HG03108 (cell line): ENCODE data around the gene SPATA20.

Experiments used
- ATAC-seq: cut with Tn5 transposase; IDR thresholded peaks from one replicate; pipeline ENCODE4 v1.9.1; 2021; ENCODE audit warnings: moderate library complexity; ENCODE audit not compliant: unreplicated experiment

SPATA20 gene

GRCh38 chr17:50547035-50547735 lies at the start of gene SPATA20:
SPATA20 (plus strand) TSS chr17:50547174; CDS start chr17:50547209, 35 bp downstream.
- peak; percentile 75 for ATAC-seq

DNA sequence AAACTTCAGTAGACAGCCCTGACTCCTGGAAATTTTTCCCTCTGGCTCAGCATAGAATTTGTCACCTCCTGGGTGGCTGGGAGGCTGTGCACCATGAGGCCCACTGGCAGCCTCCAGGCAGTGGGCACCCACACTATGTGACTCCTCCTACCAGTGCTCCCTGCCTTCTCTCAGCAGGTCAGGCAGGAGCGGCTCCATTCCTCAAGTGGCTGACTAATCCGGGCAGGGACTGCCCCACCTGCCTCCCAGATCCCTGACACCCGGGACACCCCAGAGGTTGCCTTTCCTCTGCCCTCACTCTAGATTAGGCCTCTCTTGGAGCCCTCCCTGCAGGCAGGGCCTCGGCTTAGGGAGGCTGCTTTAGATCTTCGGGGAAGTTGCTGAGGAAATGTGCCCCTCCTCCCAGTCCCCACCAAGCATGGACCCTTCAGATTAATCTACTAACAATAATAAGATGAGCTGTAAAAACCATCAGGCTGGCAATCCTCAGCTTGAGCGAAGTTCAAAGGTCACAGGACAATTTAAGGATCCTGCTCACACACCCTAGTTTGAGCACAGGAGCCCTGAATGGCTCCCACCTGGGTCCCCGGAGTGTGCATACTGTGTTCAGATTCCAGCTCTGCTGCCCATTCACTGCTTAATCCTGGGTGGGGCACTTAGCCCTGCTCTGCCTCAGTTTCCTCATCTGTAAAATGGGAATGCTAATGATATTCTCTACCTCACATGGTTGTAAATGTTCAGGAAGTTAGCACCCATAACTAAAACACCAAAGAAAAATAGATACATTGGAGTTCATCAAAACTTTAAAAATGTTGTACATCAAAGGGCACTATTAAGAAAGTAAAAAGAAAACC lies 48.7 kb upstream of the SPATA20 start:
- no peak for ATAC-seq

GRCh38 chr17:50499270-50499669 lies 47.7 kb upstream of the SPATA20 start:
- no peak for ATAC-seq

DNA sequence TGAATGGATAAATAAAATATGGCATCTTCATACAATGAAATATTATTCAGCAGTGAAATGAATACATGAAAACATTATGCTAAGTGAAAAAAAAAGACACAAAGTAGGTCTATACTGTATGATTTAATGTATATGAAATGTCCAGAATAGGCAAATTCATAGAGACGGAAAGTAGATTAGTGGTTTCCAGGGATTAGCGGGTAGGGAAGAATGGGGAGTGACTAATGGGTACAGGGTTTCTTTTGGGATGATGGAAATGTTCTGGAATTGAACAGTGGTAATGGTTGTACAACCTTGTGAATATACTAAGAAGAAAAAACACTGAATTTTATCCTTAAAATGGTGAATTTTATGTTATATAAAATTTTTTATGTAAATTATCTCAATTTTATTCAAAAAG lies 47.3 kb upstream of the SPATA20 start:
- no peak for ATAC-seq

GRCh38 chr17:50501054-50501453 lies 45.9 kb upstream of the SPATA20 start:
- ATAC-seq, result no peak

DNA sequence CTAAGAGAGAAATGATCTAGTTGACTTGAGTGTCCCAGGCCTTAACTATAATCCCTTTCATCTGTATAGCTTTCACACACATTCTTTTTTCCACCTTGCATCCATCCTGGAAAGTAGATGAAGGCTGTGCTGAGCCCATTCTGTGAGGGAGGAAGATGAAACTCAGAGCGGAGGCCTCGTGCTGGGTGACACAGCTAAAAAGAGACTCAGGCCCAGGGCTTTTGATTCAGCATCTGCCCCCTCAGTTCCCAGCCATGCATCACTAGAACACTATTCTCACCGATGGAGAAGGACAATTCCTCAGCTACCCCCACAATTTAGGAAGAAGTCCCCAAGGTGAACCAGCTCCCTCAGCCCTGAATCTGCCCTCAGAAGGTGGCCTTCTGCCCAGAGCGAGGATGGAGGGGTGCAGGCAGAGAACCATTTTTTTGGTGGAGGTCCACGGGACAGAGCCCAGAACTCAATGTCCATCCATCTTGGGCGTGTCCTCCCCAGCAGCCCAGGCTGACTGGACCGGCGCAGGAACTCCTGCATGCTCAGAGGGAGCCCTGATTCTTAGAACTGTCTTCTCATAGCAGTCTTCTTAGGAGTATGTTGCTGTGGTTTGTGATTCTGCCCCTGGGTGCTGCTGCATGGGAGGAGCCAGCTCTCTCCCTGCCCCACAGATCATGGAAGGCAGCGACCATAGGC lies 44.5 kb upstream of the SPATA20 start:
- ATAC-seq, result no peak

GRCh38 chr17:50505591-50506130 lies 41.3 kb upstream of the SPATA20 start:
- no peak for ATAC-seq

DNA sequence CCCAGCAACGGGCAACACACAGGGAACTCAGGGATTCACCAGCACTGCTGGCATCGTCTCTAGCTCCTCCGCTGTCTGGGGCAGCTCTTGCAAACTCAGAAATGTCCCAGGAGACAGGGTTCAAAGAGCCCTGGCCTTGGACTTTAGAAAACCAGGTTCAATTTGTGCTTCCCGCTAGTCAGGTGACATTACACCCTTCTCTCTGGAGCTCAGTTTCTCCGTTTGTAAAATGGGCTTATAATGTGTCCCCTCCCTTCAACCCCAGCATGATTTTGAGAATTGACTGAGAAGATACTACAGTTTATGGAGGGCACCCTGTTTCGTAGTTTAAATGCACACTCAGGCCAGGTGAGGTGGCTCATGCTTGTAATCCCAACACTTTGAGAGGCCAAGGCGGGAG lies 40.7 kb upstream of the SPATA20 start:
- ATAC-seq, result no peak

DNA sequence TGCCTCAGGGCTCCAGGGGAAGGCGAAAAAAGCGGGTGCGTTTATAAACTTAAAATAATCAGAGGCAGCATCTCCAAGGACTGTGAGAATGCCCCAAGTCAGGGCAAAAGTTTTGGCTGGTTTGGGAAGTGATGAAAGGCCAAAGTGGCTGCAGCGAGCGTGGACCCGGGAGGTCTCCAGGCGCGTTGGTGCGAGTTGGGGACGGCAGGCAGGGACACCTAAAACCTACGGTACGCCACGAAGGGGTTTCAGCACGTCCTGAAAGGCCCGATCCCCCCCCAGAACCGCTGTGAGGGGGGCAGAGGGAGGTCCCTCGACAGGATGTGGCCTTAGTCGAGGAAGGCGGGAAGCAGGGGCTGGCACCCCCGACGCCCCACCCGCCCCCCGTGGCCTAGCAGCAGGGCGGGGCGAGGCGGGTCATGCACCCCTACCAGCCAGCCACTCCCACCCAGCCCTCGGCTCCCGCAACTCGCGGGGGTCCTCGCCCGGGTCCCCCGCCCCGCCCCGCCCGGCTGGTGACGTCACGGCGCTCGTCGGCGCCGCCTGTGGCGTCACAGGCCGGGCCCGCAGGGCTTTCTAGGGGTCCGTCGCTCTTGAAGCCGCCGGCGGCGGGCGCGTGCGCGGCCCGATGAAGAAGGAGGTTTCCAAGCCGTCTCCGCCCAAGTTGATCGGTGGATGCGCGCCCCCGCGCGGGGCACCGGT lies 39.0 kb upstream of the SPATA20 start, which contains the start of gene MYCBPAP:
Gene MYCBPAP (plus strand): TSS at position 569 of the 702 bp plus-strand sequence. CDS start 236 bp downstream, outside the sequence.
- no peak for ATAC-seq

GRCh38 chr17:50508573-50509460 lies 38.2 kb upstream of the SPATA20 start:
- no peak for ATAC-seq

DNA sequence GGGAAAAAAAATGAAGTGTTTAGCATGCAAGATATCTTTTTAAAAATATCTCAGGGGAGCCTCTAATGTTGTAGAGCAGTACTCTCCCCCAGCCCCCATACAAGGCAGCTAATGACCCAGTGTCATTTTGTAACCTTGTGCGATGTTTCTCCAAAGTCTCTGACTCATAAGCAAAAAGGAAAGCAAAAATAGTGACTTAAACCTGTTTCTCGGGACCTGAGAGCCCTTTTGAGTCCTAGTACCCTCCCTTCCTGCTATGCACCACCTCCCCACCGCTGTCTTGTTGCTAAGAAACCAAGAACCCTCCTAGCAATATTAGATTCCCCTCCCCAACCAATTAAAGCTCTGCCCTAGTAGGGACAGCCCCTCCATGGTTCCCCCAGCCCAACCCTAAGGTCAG lies 35.9 kb upstream of the SPATA20 start:
- ATAC-seq, result peak; percentile 85

DNA sequence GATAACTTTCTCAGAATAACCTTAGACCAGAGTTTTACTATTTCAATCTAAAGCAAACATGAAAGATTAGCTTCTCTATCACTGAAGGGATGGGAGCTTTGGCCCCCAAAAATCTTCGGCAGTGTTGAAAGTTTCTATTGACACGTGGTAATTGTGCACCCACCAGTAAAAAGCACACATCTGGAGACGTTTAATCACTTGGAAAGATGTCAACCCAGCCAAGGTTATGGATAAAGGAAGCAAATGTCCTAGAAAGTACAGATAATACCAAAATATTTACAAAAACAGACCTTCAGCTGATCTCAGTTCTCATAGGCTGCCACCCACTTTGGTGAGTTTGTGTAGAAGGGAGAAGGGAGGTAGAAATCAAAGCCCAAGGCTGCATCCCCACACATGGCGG lies 33.5 kb upstream of the SPATA20 start:
- ATAC-seq, result no peak

DNA sequence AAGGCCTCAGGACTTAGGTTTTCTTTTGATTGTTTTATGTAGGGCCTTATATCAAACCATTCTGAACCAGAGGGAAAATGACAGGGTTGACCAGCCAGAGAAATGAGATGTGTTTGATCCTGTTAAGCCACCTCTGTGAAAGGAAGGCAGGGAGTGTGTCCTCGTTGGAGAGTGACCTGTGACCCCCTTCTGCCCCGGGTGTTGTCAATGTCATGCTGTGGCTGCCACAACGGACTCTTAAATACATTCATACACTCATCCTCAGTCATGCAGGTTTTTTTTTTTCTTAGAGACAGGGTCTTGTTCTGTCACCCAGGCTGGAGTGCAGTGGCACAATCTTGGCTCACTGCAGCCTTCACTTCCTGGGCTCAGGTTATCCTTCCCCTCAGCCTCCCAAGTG lies 32.6 kb upstream of the SPATA20 start:
- no peak for ATAC-seq

- no peak for ATAC-seq
Measured at GRCh38 chr17:50514936-50515702, 31.9 kb upstream of the SPATA20 start.

DNA sequence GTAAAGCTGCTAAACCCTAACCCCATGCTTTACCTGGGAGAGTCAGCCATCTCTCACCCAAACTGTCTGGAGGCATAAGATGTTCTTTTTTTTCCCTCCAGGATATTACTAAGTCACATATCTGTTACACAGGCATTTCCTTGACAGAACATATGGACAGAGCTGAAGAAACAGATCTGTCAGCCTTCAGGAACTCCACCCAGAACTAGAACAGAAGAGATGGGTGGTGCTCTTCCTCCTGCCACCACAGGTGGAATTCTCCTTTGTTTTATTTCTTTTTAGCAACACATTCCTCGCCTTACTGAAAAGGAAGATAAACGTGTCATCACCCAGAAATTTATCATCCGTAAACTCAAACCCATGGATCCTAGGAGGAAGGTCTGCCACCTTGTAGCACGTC lies 30.0 kb upstream of the SPATA20 start:
- ATAC-seq, result no peak

- ATAC-seq, result no peak
Measured at GRCh38 chr17:50517504-50518383, 29.2 kb upstream of the SPATA20 start.

GRCh38 chr17:50518384-50519023 lies 28.5 kb upstream of the SPATA20 start:
- ATAC-seq, result no peak
